GM21447 (cell line): ENCODE measurements around the gene SLC25A15.
A peak's percentile ranks its signal among the peaks of the same experiment; 100 is the strongest.
"Not testable (repeated sequence)": the region's sequence is repeated elsewhere in the genome, so short reads cannot be mapped to it uniquely, and the experiment has no call there.

Experiments
- ATAC-seq: cut with Tn5 transposase; IDR thresholded peaks from one replicate; pipeline ENCODE4 v1.9.1; 2021; ENCODE audit not compliant: unreplicated experiment

The SLC25A15 gene

GRCh38 chr13:40812724-40813445 lies 23.5 kb downstream of the SLC25A15 start:
- ATAC-seq: no peak

GRCh38 chr13:40813667-40814454 lies 24.4 kb downstream of the SLC25A15 start:
- peak; percentile 61 for ATAC-seq

GRCh38 chr13:40814803-40815202 lies 25.4 kb downstream of the SLC25A15 start:
- ATAC-seq: no peak

DNA sequence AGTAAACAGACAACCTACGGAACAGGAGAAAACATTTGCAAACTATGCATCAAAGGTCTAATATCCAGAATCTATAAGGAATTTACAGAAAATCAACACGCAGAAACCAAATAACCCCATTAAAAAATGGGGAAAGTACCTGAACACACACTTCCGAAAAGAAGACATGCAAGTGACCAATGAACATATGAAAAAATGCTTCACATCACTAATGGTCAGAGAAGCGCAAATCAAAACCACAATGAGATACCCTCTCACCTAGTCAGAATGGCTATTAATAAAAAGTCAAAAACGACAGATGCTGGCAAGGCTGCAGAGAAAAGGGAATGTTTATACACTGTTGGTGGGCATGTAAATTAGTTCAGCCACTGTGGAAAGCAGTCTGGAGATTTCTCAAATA lies 29.5 kb downstream of the SLC25A15 start:
- no peak for ATAC-seq

DNA sequence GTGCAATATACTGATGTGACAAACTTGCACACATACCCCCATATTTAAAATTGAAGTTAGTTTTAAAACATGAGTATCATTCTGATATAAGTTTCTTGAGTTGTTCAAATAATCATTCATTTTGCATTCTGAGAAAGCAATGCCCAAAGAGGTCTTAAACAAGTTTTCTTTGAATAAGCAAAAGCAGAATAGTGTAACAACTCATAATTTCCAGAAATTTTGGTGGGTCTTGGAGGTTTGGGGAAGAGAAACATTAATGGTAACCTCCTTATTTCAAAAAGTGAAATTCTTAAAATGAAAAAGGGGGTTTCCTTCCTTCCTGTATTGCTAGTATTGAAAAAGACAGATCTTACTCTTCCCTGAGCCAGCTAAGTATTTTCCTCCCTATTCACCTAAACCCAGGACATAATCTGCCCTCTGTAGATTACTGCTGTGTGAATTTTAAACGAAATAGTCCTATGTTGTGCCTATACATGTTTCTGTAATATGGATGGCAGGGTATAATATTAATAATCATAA lies 30.4 kb downstream of the SLC25A15 start:
- no peak for ATAC-seq

DNA sequence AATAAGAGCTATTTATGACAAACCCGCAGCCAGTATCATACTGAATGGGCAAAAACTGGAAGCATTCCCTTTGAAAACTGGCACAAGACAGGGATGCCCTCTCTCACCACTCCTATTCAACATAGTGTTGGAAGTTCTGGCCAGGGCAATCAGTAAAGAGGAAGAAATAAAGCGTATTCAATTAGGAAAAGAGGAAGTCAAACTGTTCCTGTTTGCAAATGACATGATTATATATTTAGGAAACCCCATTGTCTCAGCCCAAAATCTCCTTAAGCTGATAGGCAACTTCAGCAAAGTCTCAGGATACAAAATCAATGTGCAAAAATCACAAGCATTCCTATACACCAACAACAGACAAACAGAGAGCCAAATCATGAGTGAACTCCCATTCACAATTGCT lies 50.3 kb downstream of the SLC25A15 start:
- not testable (repeated sequence) for ATAC-seq

DNA sequence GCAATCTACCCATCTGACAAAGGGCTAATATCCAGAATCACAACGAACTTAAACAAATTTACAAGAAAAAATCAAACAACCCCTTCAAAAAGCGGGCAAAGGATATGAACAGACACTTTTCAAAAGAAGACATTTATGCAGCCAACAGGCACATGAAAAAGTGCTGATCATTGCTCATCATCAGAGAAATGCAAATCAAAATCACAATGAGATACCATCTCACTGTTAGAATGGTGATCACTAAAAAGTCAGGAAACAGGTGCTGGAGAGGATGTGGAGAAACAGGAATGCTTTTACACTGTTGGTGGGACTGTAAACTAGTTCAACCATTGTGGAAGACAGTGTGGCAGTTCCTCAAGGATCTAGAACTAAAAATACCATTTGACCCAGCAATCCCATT lies 51.5 kb downstream of the SLC25A15 start:
- ATAC-seq: not testable (repeated sequence)
